HepG2 (cell line): ENCODE results near the gene RASSF4. TPM values are rescaled to one million over a fixed set of nuclear protein-coding genes. Genes with fewer than 3 reads are reported as not detected.

Experiments used
- ATF5 ChIP-seq: sonication (generic); formaldehyde crosslinking; IDR thresholded peaks from 2 replicates; pipeline ENCODE4 v1.4.0; 2020; ENCODE audit warnings: mild to moderate bottlenecking, low read depth, missing genetic modification reagents
- ELF4 ChIP-seq: sonication (generic); formaldehyde crosslinking; IDR thresholded peaks from 2 replicates; pipeline ENCODE4 v1.5.0; 2020; ENCODE audit warnings: missing genetic modification reagents, mild to moderate bottlenecking, moderate library complexity, borderline replicate concordance
- FOXO4 ChIP-seq: sonication (generic); formaldehyde crosslinking; conservative IDR thresholded peaks from 2 replicates; pipeline ENCODE4 v1.8.1; 2023; ENCODE audit warnings: missing genetic modification reagents
- JUN ChIP-seq: sonication (generic); formaldehyde crosslinking; IDR thresholded peaks from 2 replicates; pipeline ENCODE4 v1.4.0; 2020; ENCODE audit warnings: mild to moderate bottlenecking, missing genetic modification reagents
- JUND ChIP-seq: sonication (generic); formaldehyde crosslinking; IDR thresholded peaks from 2 replicates; pipeline ENCODE4 v1.8.0; 2022; ENCODE audit warnings: mild to moderate bottlenecking, missing genetic modification reagents
- NFATC3 ChIP-seq: sonication (generic); formaldehyde crosslinking; IDR thresholded peaks from 2 replicates; pipeline ENCODE4 v1.5.1; 2020; ENCODE audit warnings: mild to moderate bottlenecking, missing genetic modification reagents
- NFKBIZ ChIP-seq: IDR thresholded peaks from 2 replicates; pipeline ENCODE4 v1.6.1; 2018; ENCODE audit warnings: missing genetic modification reagents, missing compliant biosample characterization
- RCOR2 ChIP-seq: IDR thresholded peaks from 2 replicates; pipeline ENCODE4 v1.6.1; 2016; ENCODE audit warnings: missing biosample characterization, missing genetic modification reagents
- SP5 ChIP-seq: IDR thresholded peaks from 2 replicates; pipeline ENCODE4 v1.6.1; 2016; ENCODE audit warnings: low read depth, borderline replicate concordance
- STAT6 ChIP-seq: sonication (generic); formaldehyde crosslinking; IDR thresholded peaks from 2 replicates; pipeline ENCODE4 v1.4.0; 2020; ENCODE audit warnings: missing genetic modification reagents, mild to moderate bottlenecking, borderline replicate concordance
- TOPORS ChIP-seq: sonication (generic); formaldehyde crosslinking; IDR thresholded peaks from 2 replicates; pipeline ENCODE4 v1.8.0; 2023; ENCODE audit warnings: mild to moderate bottlenecking, missing genetic modification reagents
- ZBTB7A ChIP-seq: sonication (generic); formaldehyde crosslinking; IDR thresholded peaks from 2 replicates; pipeline ENCODE4 v1.8.0; 2022; ENCODE audit warnings: mild to moderate bottlenecking, missing genetic modification reagents
- ZNF12 ChIP-seq: sonication (generic); formaldehyde crosslinking; IDR thresholded peaks from 2 replicates; pipeline ENCODE4 v1.5.0; 2020; ENCODE audit warnings: missing genetic modification reagents
- ZNF224 ChIP-seq: sonication (generic); formaldehyde crosslinking; IDR thresholded peaks from 2 replicates; pipeline ENCODE4 v1.5.0; 2020; ENCODE audit warnings: mild to moderate bottlenecking, missing genetic modification reagents
- ZNF232 ChIP-seq: sonication (generic); formaldehyde crosslinking; IDR thresholded peaks from 2 replicates; pipeline ENCODE4 v1.4.0; 2020; ENCODE audit warnings: missing genetic modification reagents, borderline replicate concordance
- ZNF362 ChIP-seq: sonication (generic); formaldehyde crosslinking; IDR thresholded peaks from 2 replicates; pipeline ENCODE4 v1.4.0; 2020; ENCODE audit warnings: missing genetic modification reagents, mild to moderate bottlenecking, borderline replicate concordance
- ZNF383 ChIP-seq: sonication (generic); formaldehyde crosslinking; IDR thresholded peaks from 2 replicates; pipeline ENCODE4 v1.4.0; 2020; ENCODE audit warnings: missing genetic modification reagents, mild to moderate bottlenecking, borderline replicate concordance
- ZNF589 ChIP-seq: sonication (generic); formaldehyde crosslinking; conservative IDR thresholded peaks from 2 replicates; pipeline ENCODE4 v1.8.0; 2022; ENCODE audit warnings: mild to moderate bottlenecking, moderate library complexity, missing genetic modification reagents
- ZNF598 ChIP-seq: sonication (generic); formaldehyde crosslinking; IDR thresholded peaks from 2 replicates; pipeline ENCODE4 v1.5.1; 2020; ENCODE audit warnings: mild to moderate bottlenecking, missing genetic modification reagents, borderline replicate concordance
- ZNF644 ChIP-seq: IDR thresholded peaks from 2 replicates; pipeline ENCODE4 v1.6.1; 2016; ENCODE audit warnings: low read depth
- ZNF724P ChIP-seq: sonication (generic); formaldehyde crosslinking; IDR thresholded peaks from 2 replicates; pipeline ENCODE4 v1.8.0; 2022; ENCODE audit warnings: missing genetic modification reagents, borderline replicate concordance
- polyA plus RNA-seq, 8 experiments: library from polyadenylated mRNA; depleted of rRNA in 3 of 8; stranded (reverse) in 7 of 8; unstranded in 1 of 8; fragments of >200 nt; fragmentation: Illumina TruSeq in 4 of 8; extraction: Trizol in 4 of 8; gene quantifications; 2 replicates each; pipeline versions ENCODE4 v1.2.1 to v1.2.3, GENCODE V29; 2011 to 2016; ENCODE audit warnings: low read depth in 4 of 8, missing spikeins in 1 of 8, mixed read lengths in 1 of 8; ENCODE audit not compliant: insufficient read depth in 1 of 8
- total RNA-seq, 5 experiments: library from RNA; depleted of rRNA; stranded (reverse); fragments of >200 nt; fragmentation: Illumina TruSeq; extraction: Trizol; gene quantifications; 2 replicates each; pipeline ENCODE4 v1.2.3, GENCODE V29; 2016; ENCODE audit warnings: low read depth in 1 of 5
- TF ChIP-seq, protein P1 (sequence below): sonication (generic); formaldehyde crosslinking; IDR thresholded peaks from 2 replicates; pipeline ENCODE4 v1.8.0; 2022; ENCODE audit warnings: mild to moderate bottlenecking, missing genetic modification reagents
- TF ChIP-seq, protein P2 (sequence below): sonication (generic); formaldehyde crosslinking; IDR thresholded peaks from 2 replicates; pipeline ENCODE4 v1.4.0; 2020; ENCODE audit warnings: missing genetic modification reagents

The RASSF4 gene
- total and polyA plus RNA-seq, 2 of the 13 experiments (the other 11 are each of a cell fraction or from before 2014, with no cell fraction given) = 34.0 to 51.7 TPM

DNA sequence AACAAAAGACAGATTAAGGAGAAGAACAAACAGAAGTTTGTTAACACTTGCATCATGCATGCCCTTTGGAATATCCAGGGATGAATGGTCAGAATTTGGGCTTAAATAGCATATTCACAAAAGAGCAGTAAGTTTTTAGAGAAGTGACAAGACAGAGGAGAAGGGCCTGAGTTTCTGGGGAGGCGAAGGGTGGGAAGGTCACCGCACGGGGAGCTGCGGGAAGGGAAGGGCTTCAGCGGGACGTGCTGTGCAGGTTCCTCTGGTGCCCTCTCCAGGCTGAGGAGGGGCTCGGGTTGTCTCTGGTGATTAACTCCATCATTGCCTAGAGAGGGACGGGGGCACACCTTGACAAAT lies 30.7 kb downstream of the RASSF4 start (continued):
- no peak for TF ChIP-seq STAT6 (CRISPR knock-in tag)
- no peak for TF ChIP-seq ZNF362 (CRISPR knock-in tag)
- TF ChIP-seq RCOR2 (CRISPR knock-in tag) = no peak
- TF ChIP-seq ZBTB7A (CRISPR knock-in tag) = 0 out of 2 replicates have a peak, but pooled peaks have one; percentile 8
- no peak for TF ChIP-seq JUN (CRISPR knock-in tag)
- TF ChIP-seq NFKBIZ (CRISPR knock-in tag) = 0 out of 2 replicates have a peak, but pooled peaks have one; percentile 51
- no peak for TF ChIP-seq JUND (CRISPR knock-in tag)
- TF ChIP-seq, protein P1, sequence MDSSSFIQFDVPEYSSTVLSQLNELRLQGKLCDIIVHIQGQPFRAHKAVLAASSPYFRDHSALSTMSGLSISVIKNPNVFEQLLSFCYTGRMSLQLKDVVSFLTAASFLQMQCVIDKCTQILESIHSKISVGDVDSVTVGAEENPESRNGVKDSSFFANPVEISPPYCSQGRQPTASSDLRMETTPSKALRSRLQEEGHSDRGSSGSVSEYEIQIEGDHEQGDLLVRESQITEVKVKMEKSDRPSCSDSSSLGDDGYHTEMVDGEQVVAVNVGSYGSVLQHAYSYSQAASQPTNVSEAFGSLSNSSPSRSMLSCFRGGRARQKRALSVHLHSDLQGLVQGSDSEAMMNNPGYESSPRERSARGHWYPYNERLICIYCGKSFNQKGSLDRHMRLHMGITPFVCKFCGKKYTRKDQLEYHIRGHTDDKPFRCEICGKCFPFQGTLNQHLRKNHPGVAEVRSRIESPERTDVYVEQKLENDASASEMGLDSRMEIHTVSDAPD (CRISPR knock-in tag) = no peak
- TF ChIP-seq ZNF598 (CRISPR knock-in tag) = no peak
- no peak for TF ChIP-seq ELF4 (CRISPR knock-in tag)
- TF ChIP-seq TOPORS (CRISPR knock-in tag) = no peak
- TF ChIP-seq ZNF589 (CRISPR knock-in tag) = no peak
- TF ChIP-seq SP5 (CRISPR knock-in tag) = no peak
- TF ChIP-seq, protein P2, sequence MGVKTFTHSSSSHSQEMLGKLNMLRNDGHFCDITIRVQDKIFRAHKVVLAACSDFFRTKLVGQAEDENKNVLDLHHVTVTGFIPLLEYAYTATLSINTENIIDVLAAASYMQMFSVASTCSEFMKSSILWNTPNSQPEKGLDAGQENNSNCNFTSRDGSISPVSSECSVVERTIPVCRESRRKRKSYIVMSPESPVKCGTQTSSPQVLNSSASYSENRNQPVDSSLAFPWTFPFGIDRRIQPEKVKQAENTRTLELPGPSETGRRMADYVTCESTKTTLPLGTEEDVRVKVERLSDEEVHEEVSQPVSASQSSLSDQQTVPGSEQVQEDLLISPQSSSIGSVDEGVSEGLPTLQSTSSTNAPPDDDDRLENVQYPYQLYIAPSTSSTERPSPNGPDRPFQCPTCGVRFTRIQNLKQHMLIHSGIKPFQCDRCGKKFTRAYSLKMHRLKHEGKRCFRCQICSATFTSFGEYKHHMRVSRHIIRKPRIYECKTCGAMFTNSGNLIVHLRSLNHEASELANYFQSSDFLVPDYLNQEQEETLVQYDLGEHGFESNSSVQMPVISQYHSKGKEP (CRISPR knock-in tag) = no peak
- TF ChIP-seq ZNF383 (CRISPR knock-in tag) = no peak
- no peak for TF ChIP-seq ZNF12 (CRISPR knock-in tag)
- no peak for TF ChIP-seq ATF5 (CRISPR knock-in tag)
- no peak for TF ChIP-seq ZNF232 (CRISPR knock-in tag)
- 0 out of 2 replicates have a peak, but pooled peaks have one; percentile 9 for TF ChIP-seq FOXO4
- TF ChIP-seq ZNF224 (CRISPR knock-in tag) = no peak
- TF ChIP-seq ZNF644 (CRISPR knock-in tag) = no peak
- TF ChIP-seq ZNF724P = no peak
- no peak for TF ChIP-seq NFATC3 (CRISPR knock-in tag)
